Cardiac muscle cell (in vitro differentiated cells and primary cell): ENCODE data around the gene MACROD2. TPM values are rescaled to one million over a fixed set of nuclear protein-coding genes. Genes with fewer than 3 reads are reported as not detected.

Source experiments
- DNase-seq, 2 donors: peaks; one replicate each; pipeline versions ENCODE4 v3.0.0 to v3.0.0-alpha.2; 2010 to 2017; ENCODE audit warnings: low read depth in 1 of 2, low spot score in 1 of 2
- H3K27ac ChIP-seq: fragments of 200-600 bp; sonication (generic); 2 replicates; pipeline ENCODE4 v1.5.1; 2016
- H3K27me3 ChIP-seq: fragments of 200-600 bp; sonication (generic); 2 replicates; pipeline ENCODE4 v1.6.0; 2016; ENCODE audit warnings: control low read depth
- H3K36me3 ChIP-seq: fragments of 200-600 bp; sonication (generic); 2 replicates; pipeline ENCODE4 v1.5.1; 2016; ENCODE audit warnings: control low read depth
- H3K4me1 ChIP-seq: fragments of 200-600 bp; sonication (generic); 2 replicates; pipeline ENCODE4 v1.8.1; 2017; ENCODE audit warnings: low read depth, mild to moderate bottlenecking, mixed run types
- H3K4me3 ChIP-seq: fragments of 200-600 bp; sonication (generic); 2 replicates; pipeline ENCODE4 v1.5.1; 2016; ENCODE audit warnings: mild to moderate bottlenecking
- H3K9me3 ChIP-seq: fragments of 200-600 bp; sonication (generic); 2 replicates; pipeline ENCODE4 v1.5.1; 2017; ENCODE audit warnings: low read depth, mild to moderate bottlenecking, control low read depth
- CTCF ChIP-seq: IDR thresholded peaks from 2 replicates; pipeline ENCODE4 v1.5.1; 2012; ENCODE audit warnings: low read depth, mild to moderate bottlenecking, low read length
- polyA plus RNA-seq: library from polyadenylated mRNA; unstranded; fragments of >200 nt; fragmentation: Nextera tagmentation; extraction: Ambion mirVana; gene quantifications from 2 replicates; pipeline ENCODE4 v1.2.1, GENCODE V29; 2016
- total RNA-seq: library from RNA; depleted of rRNA; stranded (reverse); fragments of >200 nt; gene quantifications from 2 replicates; pipeline ENCODE4 v1.2.3, GENCODE V29; 2016

The MACROD2 gene
- total and polyA plus RNA-seq, 2 experiments from 2014 or later, result 9.3 to 14.4 TPM

DNA sequence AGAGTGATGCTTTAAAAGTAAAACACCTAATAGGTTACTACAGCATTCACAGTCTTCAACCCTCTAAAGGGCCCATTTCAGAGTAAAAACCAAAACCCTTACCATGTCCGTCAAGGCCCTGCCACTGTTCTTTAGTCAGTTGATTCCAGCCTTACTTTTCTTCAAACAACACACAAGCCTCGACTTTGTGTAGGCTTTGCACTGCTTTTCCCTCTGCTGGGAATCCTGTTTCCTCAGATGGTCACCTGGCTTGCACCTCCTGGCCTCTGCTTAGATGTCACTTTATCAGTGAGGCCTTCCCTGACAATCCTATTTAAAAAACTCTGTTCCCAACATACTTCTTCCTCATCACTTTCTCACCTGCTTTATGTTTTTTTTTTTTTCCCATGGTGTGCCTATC lies 419.2 kb downstream of the MACROD2 start:
- H3K27me3 ChIP-seq, result no peaks in the 10 kb centered on the region
- peaks cover 19% of the 10 kb centered on the region for H3K4me1 ChIP-seq
- no peaks in the 10 kb centered on the region for H3K36me3 ChIP-seq
- no peak overlapping the region for H3K27ac ChIP-seq
- H3K9me3 ChIP-seq, result no peaks in the 10 kb centered on the region
- no peak overlapping the region for H3K4me3 ChIP-seq
- no peak for TF ChIP-seq CTCF
- no peak for DNase-seq

- no peaks in the 10 kb centered on the region for H3K36me3 ChIP-seq
- no peaks in the 10 kb centered on the region for H3K27me3 ChIP-seq
- peaks cover 19% of the 10 kb centered on the region for H3K4me1 ChIP-seq
- H3K4me3 ChIP-seq, result no peak overlapping the region
- H3K9me3 ChIP-seq, result no peaks in the 10 kb centered on the region
- peak in 1 of 2 donors; percentile 11 for DNase-seq
- TF ChIP-seq CTCF, result no peak
- H3K27ac ChIP-seq, result no peak overlapping the region
These were observed 420.2 kb downstream of the MACROD2 start for GRCh38 chr20:14415467-14415866.

DNA sequence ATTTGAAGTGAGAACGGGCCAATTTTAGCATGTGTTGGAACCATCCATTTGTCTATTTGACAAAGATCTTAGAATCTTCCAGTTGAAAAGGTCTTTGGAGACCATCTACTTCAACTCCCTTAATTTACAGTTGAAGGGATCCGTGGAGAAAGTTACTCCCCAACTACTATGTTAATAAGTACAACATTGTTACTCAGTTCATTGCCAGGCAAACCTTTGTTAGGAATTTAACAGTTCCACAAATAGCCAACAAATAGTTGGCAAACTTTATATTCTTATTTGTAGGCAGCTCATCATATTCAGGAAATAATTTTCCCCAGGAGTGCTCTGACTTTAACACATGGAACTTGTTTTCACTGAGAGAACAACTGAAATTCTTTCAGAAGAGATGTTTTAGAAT lies 423.1 kb downstream of the MACROD2 start:
- Histone ChIP-seq H3K36me3 (no peaks in the 10 kb centered on the region), H3K27ac (no peak overlapping the region), H3K27me3 (no peaks in the 10 kb centered on the region), H3K4me1 (peaks cover 11% of the 10 kb centered on the region), H3K9me3 (no peaks in the 10 kb centered on the region), H3K4me3 (no peak overlapping the region)
- no peak for DNase-seq
- TF ChIP-seq CTCF, result no peak

DNA sequence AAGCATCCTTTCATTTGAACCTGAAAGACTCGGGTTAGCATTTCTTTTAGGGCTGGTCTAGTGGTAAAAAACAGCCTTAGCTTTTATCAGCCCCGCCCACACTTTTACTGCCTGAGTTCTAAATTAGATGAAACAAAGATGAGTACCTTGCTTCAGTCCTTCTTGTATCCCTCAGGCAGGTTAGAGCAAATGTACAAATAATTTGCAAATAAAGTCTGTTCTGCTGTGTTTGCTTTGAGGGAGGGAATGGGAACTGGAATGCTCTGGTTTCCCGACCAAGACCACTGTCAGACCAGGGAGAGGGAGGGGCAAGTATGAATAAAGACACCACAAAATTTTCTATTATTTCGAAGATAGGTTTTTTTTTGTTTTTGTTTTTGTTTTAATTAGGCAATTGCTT lies 427.6 kb downstream of the MACROD2 start:
- Histone ChIP-seq H3K4me1 (no peaks in the 10 kb centered on the region), H3K9me3 (no peaks in the 10 kb centered on the region), H3K36me3 (no peaks in the 10 kb centered on the region), H3K27ac (no peak overlapping the region), H3K4me3 (no peak overlapping the region), H3K27me3 (no peaks in the 10 kb centered on the region)
- no peak for DNase-seq
- TF ChIP-seq CTCF, result no peak

GRCh38 chr20:14431568-14431967 lies 436.3 kb downstream of the MACROD2 start:
- no peak overlapping the region for H3K27ac ChIP-seq
- no peaks in the 10 kb centered on the region for H3K36me3 ChIP-seq
- no peaks in the 10 kb centered on the region for H3K9me3 ChIP-seq
- TF ChIP-seq CTCF, result no peak
- no peak overlapping the region for H3K4me3 ChIP-seq
- H3K4me1 ChIP-seq, result peaks cover 14% of the 10 kb centered on the region
- no peaks in the 10 kb centered on the region for H3K27me3 ChIP-seq
- no peak for DNase-seq

DNA sequence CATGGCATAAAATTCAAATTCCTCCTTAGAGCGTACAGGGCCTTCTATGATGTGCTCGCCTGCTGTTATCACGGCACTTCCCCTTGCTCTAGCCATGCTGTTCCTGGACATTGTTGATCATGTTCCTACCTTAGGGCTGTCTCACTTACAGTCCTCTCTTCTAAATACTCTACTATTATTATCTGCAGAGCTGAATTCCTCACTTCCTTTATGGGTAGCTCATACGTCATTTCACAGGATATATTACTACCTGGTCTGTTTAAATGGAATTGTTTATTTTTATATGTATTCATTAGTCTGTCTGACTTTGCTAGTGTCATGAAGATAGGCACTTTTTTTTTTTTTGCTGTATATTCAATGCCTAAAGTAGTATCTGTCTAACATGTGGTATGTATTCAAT lies 436.8 kb downstream of the MACROD2 start:
- Histone ChIP-seq H3K4me1 (peaks cover 14% of the 10 kb centered on the region), H3K4me3 (no peak overlapping the region), H3K36me3 (no peaks in the 10 kb centered on the region), H3K27me3 (no peaks in the 10 kb centered on the region), H3K9me3 (no peaks in the 10 kb centered on the region), H3K27ac (no peak overlapping the region)
- no peak for TF ChIP-seq CTCF
- no peak for DNase-seq
